ENCODE measurements around the gene HTR1E. TPM values are rescaled to one million over a fixed set of nuclear protein-coding genes. Genes with fewer than 3 reads are reported as not detected.
"Not testable (repeated sequence)": the region's sequence is repeated elsewhere in the genome, so short reads cannot be mapped to it uniquely, and the experiment has no call there.

HTR1E gene
- total RNA-seq, 1 donor from 2014 or later, result not detected

GRCh38 chr6:86969573-86969972 lies 32.2 kb downstream of the HTR1E start:
- DNase-seq (ENCODE audit: low spot score) (no peak), ATAC-seq (no peak)

GRCh38 chr6:86973088-86973487 lies 35.8 kb downstream of the HTR1E start:
- DNase-seq (ENCODE audit: low spot score), result no peak
- ATAC-seq, result no peak

GRCh38 chr6:86978251-86978650 lies 40.9 kb downstream of the HTR1E start:
- ATAC-seq, result no peak

GRCh38 chr6:87001494-87001893 lies 64.2 kb downstream of the HTR1E start:
- no peak for ATAC-seq

More at GRCh38 chr6:86978251-86978650, 40.9 kb downstream of the HTR1E start:
- DNase-seq (ENCODE audit: low spot score), result no peak

GRCh38 chr6:87002391-87002790 lies 65.1 kb downstream of the HTR1E start:
- DNase-seq (ENCODE audit: low spot score); ATAC-seq: not testable (repeated sequence)

More at GRCh38 chr6:87001494-87001893, 64.2 kb downstream of the HTR1E start:
- no peak for DNase-seq (ENCODE audit: low spot score)

- DNase-seq (ENCODE audit: low spot score); ATAC-seq: not testable (repeated sequence)
Measured at GRCh38 chr6:87006541-87006940, 69.2 kb downstream of the HTR1E start.

GRCh38 chr6:87009581-87009980 lies 72.3 kb downstream of the HTR1E start:
- not testable (repeated sequence) for ATAC-seq; DNase-seq (ENCODE audit: low spot score)

- ATAC-seq (no peak), DNase-seq (ENCODE audit: low spot score) (no peak)
Measured at GRCh38 chr6:87012035-87012434, 74.7 kb downstream of the HTR1E start.

- ATAC-seq (no peak), DNase-seq (ENCODE audit: low spot score) (no peak)
Measured at GRCh38 chr6:87012743-87013142, 75.4 kb downstream of the HTR1E start.

GRCh38 chr6:87016772-87017171 lies 79.4 kb downstream of the HTR1E start:
- DNase-seq (ENCODE audit: low spot score), result no peak
- no peak for ATAC-seq

GRCh38 chr6:87027021-87027420 lies 89.7 kb downstream of the HTR1E start:
- no peak for ATAC-seq

GRCh38 chr6:87029711-87030314 lies 92.5 kb downstream of the HTR1E start:
- no peak for DNase-seq (ENCODE audit: low spot score)
- ATAC-seq, result peak; percentile 56

More at GRCh38 chr6:87027021-87027420, 89.7 kb downstream of the HTR1E start:
- no peak for DNase-seq (ENCODE audit: low spot score)

GRCh38 chr6:87040729-87041128 lies 103.4 kb downstream of the HTR1E start:
- ATAC-seq, result peak; percentile 53
- DNase-seq (ENCODE audit: low spot score), result no peak

- ATAC-seq (no peak), DNase-seq (ENCODE audit: low spot score) (no peak)
Measured at GRCh38 chr6:87045521-87046075, 108.3 kb downstream of the HTR1E start.

GRCh38 chr6:87049779-87050178 lies 112.5 kb downstream of the HTR1E start:
- no peak for ATAC-seq
- DNase-seq (ENCODE audit: low spot score), result no peak

GRCh38 chr6:87053312-87053711 lies 116.0 kb downstream of the HTR1E start:
- DNase-seq (ENCODE audit: low spot score) (no peak), ATAC-seq (no peak)

GRCh38 chr6:87054143-87054833 lies 117.0 kb downstream of the HTR1E start:
- DNase-seq (ENCODE audit: low spot score), result no peak
- ATAC-seq, result no peak

GRCh38 chr6:87059943-87060342 lies 122.6 kb downstream of the HTR1E start:
- DNase-seq (ENCODE audit: low spot score), result no peak
- ATAC-seq, result no peak

- DNase-seq (ENCODE audit: low spot score) (no peak), ATAC-seq (no peak)
Measured at GRCh38 chr6:87065117-87065516, 127.8 kb downstream of the HTR1E start.

Data from left lobe of liver (tissue), 2 donors.